ENCODE results near the gene NHS.

Gene NHS

GRCh38 chrX:17656556-17656955, 281.6 kb downstream of the NHS start:
- DNase-seq (ENCODE audit: low read depth in 2 of 3, low spot score in 1 of 3), result no peak

GRCh38 chrX:17662391-17662790, 287.4 kb downstream of the NHS start:
- DNase-seq (ENCODE audit: low read depth in 2 of 3, low spot score in 1 of 3), result no peak

- DNase-seq (ENCODE audit: low read depth in 2 of 3, low spot score in 1 of 3), result no peak
Measured at GRCh38 chrX:17668929-17669328, 293.9 kb downstream of the NHS start.

- no peak for DNase-seq (ENCODE audit: low read depth in 2 of 3, low spot score in 1 of 3)
Measured at GRCh38 chrX:17669458-17669857, 294.5 kb downstream of the NHS start.

GRCh38 chrX:17669891-17670290, 294.9 kb downstream of the NHS start:
- no peak for DNase-seq (ENCODE audit: low read depth in 2 of 3, low spot score in 1 of 3)

GRCh38 chrX:17670874-17671273, 295.9 kb downstream of the NHS start:
- DNase-seq (ENCODE audit: low read depth in 2 of 3, low spot score in 1 of 3), result no peak

GRCh38 chrX:17674601-17675000, 299.6 kb downstream of the NHS start:
- no peak for DNase-seq (ENCODE audit: low read depth in 2 of 3, low spot score in 1 of 3)

- DNase-seq (ENCODE audit: low read depth in 2 of 3, low spot score in 1 of 3), result no peak
Measured at GRCh38 chrX:17679261-17679660, 304.3 kb downstream of the NHS start.

GRCh38 chrX:17679820-17680219, 304.8 kb downstream of the NHS start:
- no peak for DNase-seq (ENCODE audit: low read depth in 2 of 3, low spot score in 1 of 3)

GRCh38 chrX:17680732-17681413, 305.9 kb downstream of the NHS start:
- DNase-seq (ENCODE audit: low read depth in 2 of 3, low spot score in 1 of 3), result no peak

- no peak for DNase-seq (ENCODE audit: low read depth in 2 of 3, low spot score in 1 of 3)
Measured at GRCh38 chrX:17682259-17682658, 307.3 kb downstream of the NHS start.

- DNase-seq (ENCODE audit: low read depth in 2 of 3, low spot score in 1 of 3), result no peak
Measured at GRCh38 chrX:17685026-17685425, 310.0 kb downstream of the NHS start.

- DNase-seq (ENCODE audit: low read depth in 2 of 3, low spot score in 1 of 3), result no peak
Measured at GRCh38 chrX:17687648-17688047, 312.6 kb downstream of the NHS start.

- DNase-seq (ENCODE audit: low read depth in 2 of 3, low spot score in 1 of 3), result peak in 2 of 3 donors; percentile 17 to 54
Measured at GRCh38 chrX:17689971-17690409, 315.0 kb downstream of the NHS start.

- DNase-seq (ENCODE audit: low read depth in 2 of 3, low spot score in 1 of 3), result no peak
Measured at GRCh38 chrX:17692709-17693346, 317.8 kb downstream of the NHS start.

- no peak for DNase-seq (ENCODE audit: low read depth in 2 of 3, low spot score in 1 of 3)
Measured at GRCh38 chrX:17697191-17697590, 322.2 kb downstream of the NHS start.

GRCh38 chrX:17700976-17701375, 326.0 kb downstream of the NHS start:
- no peak for DNase-seq (ENCODE audit: low read depth in 2 of 3, low spot score in 1 of 3)

GRCh38 chrX:17703201-17703600, 328.2 kb downstream of the NHS start:
- DNase-seq (ENCODE audit: low read depth in 2 of 3, low spot score in 1 of 3), result no peak

GRCh38 chrX:17705211-17705610, 330.2 kb downstream of the NHS start:
- DNase-seq (ENCODE audit: low read depth in 2 of 3, low spot score in 1 of 3), result no peak

GRCh38 chrX:17706676-17707075, 331.7 kb downstream of the NHS start:
- DNase-seq (ENCODE audit: low read depth in 2 of 3, low spot score in 1 of 3), result no peak

- no peak for DNase-seq (ENCODE audit: low read depth in 2 of 3, low spot score in 1 of 3)
Measured at GRCh38 chrX:17707731-17708130, 332.7 kb downstream of the NHS start.

GRCh38 chrX:17710871-17711301, 335.9 kb downstream of the NHS start:
- DNase-seq (ENCODE audit: low read depth in 2 of 3, low spot score in 1 of 3), result no peak

GRCh38 chrX:17713288-17713687, 338.3 kb downstream of the NHS start:
- no peak for DNase-seq (ENCODE audit: low read depth in 2 of 3, low spot score in 1 of 3)

Data from stimulated activated CD4-positive, alpha-beta T cell treated with anti-CD3 and anti-CD28 coated beads, Interleukin-12 subunit alpha, Interleukin-12 subunit beta, amount 100 ng/mL, for 48 hours (primary cell).